ENCODE measurements around the gene EPHA8.

EPHA8 gene

GRCh38 chr1:22569269-22569668, 6.0 kb downstream of the EPHA8 start:
- no peak for DNase-seq

GRCh38 chr1:22570140-22570909, 7.0 kb downstream of the EPHA8 start:
- no peak for DNase-seq

DNA sequence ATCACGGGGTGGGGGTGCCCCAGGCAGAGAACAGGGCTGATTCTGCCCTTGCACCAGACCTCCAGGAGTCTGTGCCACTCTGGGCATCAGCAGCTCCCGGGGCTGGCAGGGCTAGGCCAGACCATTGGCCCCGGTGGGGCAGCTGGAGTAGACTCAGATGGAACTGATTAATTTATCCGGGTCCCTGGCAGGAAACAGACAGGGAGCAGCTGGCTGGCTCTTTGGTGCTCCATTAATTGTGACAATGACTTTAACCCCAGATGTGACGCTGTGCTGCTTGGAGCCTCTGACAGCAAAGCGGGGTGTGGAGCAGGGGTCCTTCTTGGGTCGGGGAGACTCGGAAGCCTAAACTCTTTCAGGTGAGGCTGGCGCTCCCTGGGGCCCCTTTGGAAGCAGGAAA, 9.5 kb downstream of the EPHA8 start:
- DNase-seq: peak; percentile 46

- DNase-seq: no peak
These were observed 9.9 kb downstream of the EPHA8 start for GRCh38 chr1:22573237-22573636.

DNA sequence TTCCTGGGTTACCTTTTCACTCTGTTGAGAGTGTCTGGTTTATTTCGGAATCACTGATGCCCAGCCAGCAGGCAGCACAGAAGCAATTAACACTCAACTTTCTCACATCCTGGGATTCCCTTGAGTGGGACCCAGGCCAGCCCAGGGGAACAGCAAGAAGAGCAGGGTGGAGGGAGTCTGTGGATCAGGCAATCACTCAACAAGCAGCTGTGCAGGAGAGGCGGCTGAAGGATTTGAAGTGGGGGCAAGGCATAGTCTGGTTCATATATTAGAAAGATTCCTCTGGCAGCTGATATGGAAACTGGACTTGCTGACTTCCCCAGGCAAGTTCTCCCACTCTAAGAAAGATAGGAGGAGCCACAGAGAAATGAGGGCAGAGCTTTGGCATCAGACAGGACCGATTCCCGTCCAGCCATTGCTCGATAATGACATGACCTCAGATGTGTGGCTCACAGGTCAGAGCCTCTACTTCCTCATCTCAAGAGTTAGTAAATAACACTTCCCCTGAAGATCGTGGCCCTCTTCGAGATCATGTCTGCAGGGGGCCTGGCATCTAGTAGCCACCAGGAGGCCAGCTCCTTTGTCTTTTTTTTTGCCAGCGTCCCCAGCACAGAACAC, 12.4 kb downstream of the EPHA8 start:
- DNase-seq: no peak

GRCh38 chr1:22576150-22576544, 12.9 kb downstream of the EPHA8 start:
- DNase-seq: no peak

DNA sequence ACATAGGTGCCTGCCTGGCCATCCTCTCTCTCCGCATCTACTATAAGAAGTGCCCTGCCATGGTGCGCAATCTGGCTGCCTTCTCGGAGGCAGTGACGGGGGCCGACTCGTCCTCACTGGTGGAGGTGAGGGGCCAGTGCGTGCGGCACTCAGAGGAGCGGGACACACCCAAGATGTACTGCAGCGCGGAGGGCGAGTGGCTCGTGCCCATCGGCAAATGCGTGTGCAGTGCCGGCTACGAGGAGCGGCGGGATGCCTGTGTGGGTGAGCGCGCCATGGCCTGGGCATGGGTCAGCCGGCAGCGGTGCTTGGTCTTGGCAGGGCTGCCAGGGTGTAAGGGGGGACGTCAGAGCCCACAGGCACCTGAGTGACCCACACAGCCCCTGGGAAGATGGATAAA, 13.3 kb downstream of the EPHA8 start:
- no peak for DNase-seq

- DNase-seq: no peak
These were observed 15.6 kb downstream of the EPHA8 start for GRCh38 chr1:22578732-22579361.

DNA sequence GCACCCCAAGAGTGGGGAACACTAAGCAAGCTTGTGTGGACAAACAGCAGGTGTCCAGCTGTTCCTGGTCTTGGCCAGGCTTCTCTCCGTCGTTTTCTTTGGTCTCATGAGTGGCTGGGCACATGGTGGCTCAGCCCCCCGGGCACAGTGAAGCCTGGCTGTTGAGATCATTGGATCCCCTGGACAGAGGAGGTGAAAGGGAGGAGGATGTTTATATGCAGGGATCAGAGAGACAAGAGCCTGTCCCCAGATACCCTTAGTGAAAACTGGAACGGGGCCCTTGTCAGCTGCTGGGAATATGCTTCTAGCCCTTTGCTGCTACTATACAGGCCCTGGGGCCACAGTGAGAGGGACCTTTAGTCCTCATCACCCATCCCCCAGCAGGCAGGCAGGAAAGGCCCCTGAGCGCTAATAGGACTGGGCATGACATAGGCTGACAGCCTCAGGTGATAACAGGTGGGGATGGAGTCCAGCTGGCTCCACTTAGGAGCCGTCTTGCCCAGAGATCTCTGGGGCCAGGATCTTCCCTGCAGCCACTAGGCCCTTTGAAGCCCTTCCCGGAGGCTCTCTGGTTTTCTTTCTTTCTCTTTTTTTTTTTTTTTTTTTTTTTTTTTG, 16.4 kb downstream of the EPHA8 start:
- no peak for DNase-seq

GRCh38 chr1:22582661-22583635, 19.7 kb downstream of the EPHA8 start:
- DNase-seq: no peak

DNA sequence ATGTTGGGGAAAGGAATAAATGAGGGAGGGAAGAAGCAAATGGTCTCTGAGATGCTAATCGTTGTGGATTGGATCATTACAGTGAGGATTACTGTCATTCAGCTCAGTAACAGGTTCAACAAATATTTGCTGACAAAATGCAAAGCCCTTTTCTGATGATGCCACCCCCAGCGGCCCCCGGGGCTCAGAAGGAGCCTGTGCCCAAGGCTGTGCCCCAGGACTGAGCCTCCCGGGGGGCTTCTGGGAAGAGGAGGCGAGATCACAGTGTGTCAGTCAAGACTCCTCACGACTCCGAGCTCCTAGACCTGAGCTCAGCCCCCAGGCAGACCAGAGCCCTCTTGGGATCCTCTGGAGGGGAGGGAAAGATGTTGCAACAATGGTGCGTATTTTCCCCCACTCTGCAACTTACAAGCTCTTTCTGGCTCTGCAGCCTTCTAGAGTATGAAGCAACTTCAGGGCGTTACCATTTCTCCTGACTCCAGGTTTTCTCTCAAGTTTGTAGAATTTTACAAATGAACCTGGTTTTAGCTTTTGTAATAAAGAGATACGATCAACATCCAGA, 20.8 kb downstream of the EPHA8 start:
- DNase-seq: no peak

DNA sequence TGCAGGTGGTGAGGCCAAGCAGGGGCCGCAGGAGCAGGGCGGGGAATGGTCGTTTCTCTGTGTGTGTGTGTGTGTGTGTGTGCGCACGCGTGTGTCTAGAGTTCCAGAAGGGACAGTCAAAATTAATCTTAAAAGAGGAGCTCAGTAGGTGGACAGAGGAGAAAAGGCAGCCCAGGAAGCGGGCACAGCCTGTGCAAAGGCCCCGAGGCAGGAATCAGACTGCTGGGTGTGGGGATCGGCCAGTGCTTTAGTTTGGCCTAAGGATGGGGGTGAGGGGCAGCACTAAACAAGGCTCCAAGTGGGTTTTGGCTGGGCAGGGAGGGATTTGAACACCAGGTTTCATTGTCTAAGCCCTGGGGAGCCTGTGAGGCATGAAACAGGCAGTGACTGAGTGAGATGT, 21.7 kb downstream of the EPHA8 start:
- no peak for DNase-seq

- no peak for DNase-seq
These were observed 22.2 kb downstream of the EPHA8 start for GRCh38 chr1:22585471-22585870.

GRCh38 chr1:22586356-22587130, 23.3 kb downstream of the EPHA8 start:
- no peak for DNase-seq

GRCh38 chr1:22587247-22587646, 24.0 kb downstream of the EPHA8 start:
- no peak for DNase-seq

DNA sequence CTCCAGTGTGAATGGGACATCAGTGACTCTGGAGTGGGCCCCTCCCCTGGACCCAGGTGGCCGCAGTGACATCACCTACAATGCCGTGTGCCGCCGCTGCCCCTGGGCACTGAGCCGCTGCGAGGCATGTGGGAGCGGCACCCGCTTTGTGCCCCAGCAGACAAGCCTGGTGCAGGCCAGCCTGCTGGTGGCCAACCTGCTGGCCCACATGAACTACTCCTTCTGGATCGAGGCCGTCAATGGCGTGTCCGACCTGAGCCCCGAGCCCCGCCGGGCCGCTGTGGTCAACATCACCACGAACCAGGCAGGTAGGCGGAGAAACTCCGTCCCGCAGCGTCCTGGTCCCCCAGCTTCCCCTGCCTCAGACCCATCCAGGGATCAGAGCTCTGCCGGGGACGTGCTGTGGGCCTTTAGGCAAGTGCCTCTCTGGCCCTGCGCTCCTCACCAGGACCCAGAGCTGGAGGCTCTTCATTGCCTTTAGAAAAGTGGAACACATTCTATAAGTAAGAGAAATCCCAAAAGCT, 25.7 kb downstream of the EPHA8 start:
- DNase-seq: no peak

- no peak for DNase-seq
These were observed 28.3 kb downstream of the EPHA8 start for GRCh38 chr1:22591576-22591975.

DNA sequence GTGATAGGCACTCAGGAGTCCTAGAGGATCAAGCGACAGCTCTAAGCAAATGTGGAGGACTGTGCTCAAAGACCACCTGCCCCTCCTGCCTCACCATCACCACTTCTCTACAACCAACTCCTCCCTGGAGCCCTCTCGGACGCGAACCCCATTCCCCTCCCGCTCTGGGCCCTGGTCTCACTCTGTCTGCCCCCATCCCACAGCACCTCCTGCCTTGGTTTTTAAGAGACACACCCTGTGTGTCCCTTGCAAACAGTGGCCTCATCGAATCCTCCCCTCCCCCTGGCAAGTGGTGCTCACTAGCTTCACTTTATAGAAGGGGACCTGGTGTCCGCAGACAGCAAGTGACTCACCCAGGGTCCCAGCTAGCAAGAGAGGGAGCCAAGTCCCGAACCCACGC, 28.8 kb downstream of the EPHA8 start:
- DNase-seq: no peak

DNA sequence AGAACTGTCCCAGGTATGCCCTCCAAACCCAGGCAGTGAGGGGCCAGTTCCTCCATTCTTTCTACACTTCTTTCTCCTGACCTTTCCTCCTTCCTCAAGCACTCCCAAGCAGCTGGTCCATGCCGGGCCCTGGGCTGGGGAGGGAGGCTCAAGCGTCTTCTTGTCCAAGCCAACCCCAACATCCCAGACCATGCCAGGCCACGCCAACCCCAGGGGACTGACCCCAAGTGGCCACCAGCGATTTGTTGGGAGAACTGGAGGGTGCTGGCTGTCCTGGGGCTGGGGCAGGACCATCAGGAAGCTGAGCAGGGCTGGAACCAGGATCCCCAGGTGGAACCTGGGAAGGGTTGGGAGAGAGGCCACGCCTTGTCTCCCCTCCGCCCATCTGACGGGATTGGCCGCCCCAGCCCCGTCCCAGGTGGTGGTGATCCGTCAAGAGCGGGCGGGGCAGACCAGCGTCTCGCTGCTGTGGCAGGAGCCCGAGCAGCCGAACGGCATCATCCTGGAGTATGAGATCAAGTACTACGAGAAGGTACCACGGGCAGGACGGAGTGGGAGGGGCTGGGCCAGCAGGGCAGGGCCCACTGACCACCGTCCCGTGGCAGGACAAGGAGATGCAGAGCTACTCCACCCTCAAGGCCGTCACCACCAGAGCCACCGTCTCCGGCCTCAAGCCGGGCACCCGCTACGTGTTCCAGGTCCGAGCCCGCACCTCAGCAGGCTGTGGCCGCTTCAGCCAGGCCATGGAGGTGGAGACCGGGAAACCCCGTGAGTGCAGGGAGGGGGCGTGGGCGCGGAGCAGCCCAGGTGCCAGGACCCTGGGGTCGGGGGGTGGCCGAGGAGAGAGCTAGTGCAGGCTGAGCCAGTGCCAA, 29.9 kb downstream of the EPHA8 start:
- DNase-seq: no peak

DNA sequence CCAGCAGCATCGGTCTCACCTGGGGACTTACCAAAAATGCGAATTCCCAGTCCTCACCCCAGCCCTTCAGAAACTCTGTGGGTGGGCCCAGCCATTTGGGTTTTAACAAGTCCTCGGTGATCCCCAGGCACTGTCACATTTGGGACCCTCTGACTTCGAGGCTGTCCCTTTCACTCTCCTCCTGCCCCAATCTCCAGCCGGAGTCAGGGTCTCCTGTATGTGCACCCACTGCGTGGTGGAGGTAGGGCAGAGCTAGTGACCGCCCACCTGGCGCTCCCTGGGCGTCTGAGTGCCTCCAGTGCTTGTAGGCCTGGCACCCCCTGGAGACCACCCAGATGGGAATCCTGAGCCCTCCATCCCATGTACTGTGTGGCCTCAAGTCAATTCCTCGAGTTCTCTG, 31.1 kb downstream of the EPHA8 start:
- DNase-seq: no peak
